Left forelimb (tissue), 1 donor: ENCODE results near the gene CELA2A.
"Not testable (repeated sequence)": the region's sequence is repeated elsewhere in the genome, so short reads cannot be mapped to it uniquely, and the experiment has no call there.

Experiments
- DNase-seq: peaks from one replicate; pipeline ENCODE4 v3.0.0-alpha.2; 2018; ENCODE audit warnings: low spot score

The CELA2A gene

GRCh38 chr1:15445390-15446122 lies 11.0 kb upstream of the CELA2A start:
- no peak for DNase-seq

GRCh38 chr1:15446212-15446611 lies 10.3 kb upstream of the CELA2A start:
- DNase-seq: no peak

GRCh38 chr1:15448877-15449462 lies 7.6 kb upstream of the CELA2A start:
- DNase-seq: no peak

DNA sequence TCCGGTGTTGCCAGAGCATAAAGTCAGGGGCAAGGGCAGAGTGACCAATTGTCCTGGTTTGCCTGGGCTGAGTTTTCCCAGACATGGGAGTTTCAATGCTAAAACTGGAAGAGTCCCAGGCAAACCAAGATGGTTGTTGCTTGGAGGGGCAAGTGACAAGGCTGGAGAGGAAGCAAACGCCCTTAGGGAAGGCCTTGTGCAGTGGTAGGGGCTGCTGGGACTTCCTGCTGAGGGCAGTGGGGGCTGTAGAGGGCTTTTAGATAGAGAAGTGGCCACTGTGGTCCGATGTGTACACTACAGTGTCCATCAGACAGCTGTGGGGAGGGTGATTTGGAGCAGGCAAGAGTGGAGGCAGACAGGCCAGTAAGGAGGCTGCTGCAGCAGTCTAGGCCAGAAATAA lies 7.0 kb upstream of the CELA2A start:
- no peak for DNase-seq

GRCh38 chr1:15451014-15451722 lies 5.4 kb upstream of the CELA2A start:
- DNase-seq: no peak

DNA sequence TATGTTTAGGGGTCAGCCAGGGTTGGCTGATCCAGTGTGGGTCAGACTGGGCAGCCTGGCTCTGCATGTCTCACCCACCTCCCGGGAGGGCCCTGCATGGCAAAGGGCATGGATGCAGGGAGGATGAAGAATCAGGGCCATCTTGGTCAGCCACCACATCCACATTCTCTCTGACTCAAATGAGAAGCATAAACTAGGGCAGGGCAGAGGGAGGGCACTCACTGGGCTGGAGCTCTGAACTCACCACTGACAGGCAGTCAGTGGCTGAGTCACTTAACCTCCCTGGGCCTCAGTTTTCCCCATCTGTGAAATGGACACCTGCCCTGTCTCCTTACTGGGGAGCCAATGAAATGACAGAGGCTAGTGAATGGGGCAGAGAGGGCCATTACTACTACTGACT lies 4.3 kb upstream of the CELA2A start:
- DNase-seq: no peak

DNA sequence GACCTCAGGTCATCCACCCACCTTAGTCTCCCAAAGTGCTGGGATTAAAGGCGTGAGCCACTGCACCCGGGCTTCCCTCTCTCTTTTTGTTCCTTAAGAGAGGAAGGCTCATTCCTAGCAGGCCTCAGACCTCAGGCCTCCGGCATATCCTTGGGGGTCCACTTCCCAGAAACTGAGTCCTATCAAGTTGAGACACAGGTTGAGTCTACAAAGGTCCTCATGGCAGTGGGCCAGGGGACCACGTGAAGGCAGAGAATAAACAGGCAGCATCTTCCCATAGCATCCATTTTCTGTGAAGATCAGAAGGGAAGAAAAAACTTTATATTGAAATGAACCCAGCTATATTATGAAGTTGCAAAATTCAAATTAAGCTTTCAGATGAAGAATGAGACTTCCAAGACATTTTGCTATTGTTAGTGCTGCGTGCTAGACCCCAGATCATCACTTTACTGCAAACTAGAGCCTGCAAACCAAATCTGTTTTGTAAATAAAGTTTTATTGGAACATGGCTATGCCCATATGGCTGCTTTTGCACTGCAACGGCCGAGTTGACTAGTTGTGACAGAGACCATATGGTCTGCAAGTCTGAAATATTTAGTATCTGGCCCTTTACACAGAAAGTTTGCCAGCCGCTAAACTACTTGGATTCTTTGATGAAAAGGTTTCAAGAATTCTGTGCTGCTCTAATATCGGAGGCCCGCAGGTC lies 3.5 kb upstream of the CELA2A start:
- DNase-seq: no peak

GRCh38 chr1:15453734-15454133 lies 2.8 kb upstream of the CELA2A start:
- DNase-seq: no peak

GRCh38 chr1:15454256-15454655 lies 2.3 kb upstream of the CELA2A start:
- no peak for DNase-seq

GRCh38 chr1:15455522-15455921 lies 1.0 kb upstream of the CELA2A start:
- no peak for DNase-seq

GRCh38 chr1:15457585-15457984 lies 1.1 kb downstream of the CELA2A start:
- no peak for DNase-seq

DNA sequence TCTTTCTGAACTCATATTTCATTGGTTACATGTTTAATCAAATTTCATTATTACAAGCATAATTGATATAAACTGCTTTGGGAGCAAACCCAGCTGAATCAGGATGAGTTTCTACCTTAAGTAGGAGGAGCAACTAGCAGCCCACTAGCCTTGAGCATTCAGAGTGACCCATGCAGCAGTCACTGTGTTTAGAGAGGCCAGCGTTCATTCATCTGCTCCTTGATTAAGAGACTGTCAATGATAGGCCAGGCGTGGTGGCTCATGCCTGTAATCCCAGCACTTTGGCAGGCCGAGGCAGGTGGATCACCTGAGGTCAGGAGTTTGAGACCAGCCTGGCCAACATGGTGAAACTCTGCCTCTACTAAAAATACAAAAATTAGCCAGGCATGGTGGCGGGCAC lies 1.9 kb downstream of the CELA2A start:
- not testable (repeated sequence) for DNase-seq

GRCh38 chr1:15459771-15460707 lies 3.5 kb downstream of the CELA2A start:
- no peak for DNase-seq

DNA sequence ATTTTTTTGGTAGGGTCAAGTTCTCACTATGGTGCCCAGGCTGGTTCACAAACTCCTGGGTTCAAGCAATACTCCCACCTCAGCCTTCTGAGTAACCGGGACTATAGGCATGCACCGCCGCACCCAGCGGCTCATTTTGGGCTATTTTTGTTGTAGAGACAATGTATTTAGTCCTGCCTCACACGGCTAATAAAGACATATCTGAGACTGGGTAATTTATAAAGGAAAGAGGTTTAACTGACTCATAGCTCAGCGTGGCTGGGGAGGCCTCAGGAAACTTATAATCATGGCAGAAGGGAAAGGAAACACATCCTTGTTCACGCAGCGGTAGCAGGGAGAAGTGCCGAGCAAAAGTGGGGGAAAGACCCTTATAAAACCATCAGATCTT lies 4.2 kb downstream of the CELA2A start:
- no peak for DNase-seq

- not testable (repeated sequence) for DNase-seq
Observed at GRCh38 chr1:15463064-15463800, 6.7 kb downstream of the CELA2A start.

- DNase-seq: not testable (repeated sequence)
Observed at GRCh38 chr1:15463926-15464322, 7.4 kb downstream of the CELA2A start.

DNA sequence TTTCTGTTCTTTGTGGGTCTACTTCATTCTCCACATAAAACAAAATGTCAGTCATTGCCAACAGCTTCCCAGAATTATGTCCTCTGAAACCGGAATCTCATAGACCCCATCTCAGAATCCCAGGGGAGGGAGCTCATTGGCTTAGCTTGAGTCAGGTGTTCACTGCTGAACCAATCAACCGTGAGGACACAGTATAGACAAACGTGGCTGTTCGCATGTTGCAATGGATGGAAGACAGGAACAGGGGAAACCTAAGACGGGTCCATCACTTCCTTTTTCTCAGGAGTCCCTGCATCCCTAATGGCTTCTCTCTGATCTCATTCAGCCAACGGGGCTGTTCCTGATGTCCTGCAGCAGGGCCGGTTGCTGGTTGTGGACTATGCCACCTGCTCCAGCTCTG lies 9.1 kb downstream of the CELA2A start:
- no peak for DNase-seq

DNA sequence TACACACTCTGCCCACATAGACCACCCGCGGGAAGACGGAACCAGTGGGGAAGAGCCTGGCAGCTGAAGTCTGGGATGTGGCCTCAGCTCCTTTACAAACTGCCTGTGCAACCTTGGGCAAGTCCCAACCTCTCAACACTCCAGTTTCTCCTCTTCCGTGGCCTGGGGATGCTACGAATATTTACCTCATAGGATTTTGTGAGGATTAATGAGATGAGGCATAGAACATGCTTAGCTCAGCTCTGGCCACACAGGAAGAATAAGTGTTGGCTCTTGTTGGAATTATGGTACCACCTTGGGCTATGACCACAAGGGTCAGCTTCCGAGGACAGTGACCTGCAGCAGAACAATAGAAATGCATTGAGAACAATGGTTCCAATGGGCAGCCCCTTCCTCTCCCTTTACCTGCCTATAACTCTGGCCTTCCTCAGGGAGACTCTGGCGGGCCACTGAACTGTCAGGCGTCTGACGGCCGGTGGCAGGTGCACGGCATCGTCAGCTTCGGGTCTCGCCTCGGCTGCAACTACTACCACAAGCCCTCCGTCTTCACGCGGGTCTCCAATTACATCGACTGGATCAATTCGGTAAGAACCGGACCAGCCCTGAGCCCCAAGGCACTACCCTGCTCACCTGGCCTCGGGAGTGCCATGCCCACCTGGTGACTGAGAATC lies 10.6 kb downstream of the CELA2A start:
- not testable (repeated sequence) for DNase-seq

DNA sequence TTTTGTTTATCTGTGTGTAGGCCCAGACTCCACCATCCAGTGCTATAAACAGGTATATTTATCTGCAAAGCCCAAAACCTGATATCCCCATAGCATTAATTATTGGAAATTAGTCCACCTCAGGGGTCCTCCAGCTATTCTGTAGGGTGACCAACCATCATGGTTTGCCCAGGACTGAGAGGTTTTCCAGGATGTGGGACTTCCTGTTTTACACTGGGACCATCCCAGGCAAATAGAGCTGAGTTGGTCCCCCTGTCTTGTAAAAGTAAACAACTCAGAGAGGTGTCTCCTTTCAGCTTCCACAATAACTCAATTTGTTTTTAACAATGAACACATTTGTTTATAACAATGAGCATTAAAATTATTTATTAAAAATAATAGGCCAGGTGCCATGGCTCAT lies 11.6 kb downstream of the CELA2A start:
- DNase-seq: no peak

- DNase-seq: no peak
Observed at GRCh38 chr1:15469361-15469760, 12.8 kb downstream of the CELA2A start.
